MM.1S (cell line): Measurements from ENCODE around the gene SLCO2B1.

Experiments used
- CTCF ChIP-seq: fragments of 300-600 bp; sonication (generic); IDR thresholded peaks from 2 replicates; pipeline ENCODE4 v1.5.1; 2016; ENCODE audit warnings: antibody characterized with exemption, low read length, mixed read lengths
- EZH2 ChIP-seq: fragments of 300-600 bp; sonication (generic); optimal IDR thresholded peaks from 2 replicates; pipeline ENCODE3; 2017; ENCODE audit warnings: low read depth, mild to moderate bottlenecking, antibody characterized with exemption, low read length, mixed read lengths

DNA sequence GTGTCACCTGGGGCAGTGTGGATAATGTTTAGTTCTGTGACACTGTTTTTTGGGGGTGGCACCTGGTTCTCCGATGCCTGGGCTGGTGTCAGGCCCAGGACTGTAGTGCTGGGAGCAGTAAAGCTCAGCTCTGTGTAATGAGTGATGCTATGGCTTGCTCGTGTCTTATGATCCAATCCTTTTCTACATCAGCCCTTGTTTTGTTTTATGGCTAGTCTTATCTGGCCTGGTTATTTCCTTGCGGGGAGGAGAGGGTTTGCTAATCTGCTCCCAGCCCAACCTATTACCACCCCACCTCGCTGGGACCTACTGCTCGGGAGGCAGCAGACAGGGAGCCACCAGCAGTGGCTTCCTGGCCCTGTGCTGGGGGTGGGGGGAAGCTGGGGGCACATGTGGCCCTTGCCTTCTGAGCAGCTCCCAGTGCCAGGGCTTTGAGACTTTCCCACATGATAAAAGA lies 54.7 kb downstream of the SLCO2B1 start:
- TF ChIP-seq CTCF (no peak), EZH2 (no peak)
